H1 (cell line): Measurements from ENCODE around the gene SPPL2B. TPM values are rescaled to one million over a fixed set of nuclear protein-coding genes. Genes with fewer than 3 reads are reported as not detected.

ENCODE experiments used
- GABPA ChIP-seq: IDR thresholded peaks from 2 replicates; pipeline ENCODE4 v1.6.1; 2011; ENCODE audit warnings: mild to moderate bottlenecking, low read length, moderate library complexity, borderline replicate concordance; ENCODE audit not compliant: insufficient read depth
- RNF2 ChIP-seq: fragments of 200-900, 300-1000 bp; sonication (generic); IDR thresholded peaks from 2 replicates; pipeline ENCODE4 v1.7.1; 2016; ENCODE audit warnings: borderline replicate concordance, low read depth, mild to moderate bottlenecking, antibody characterized with exemption, low read length; ENCODE audit not compliant: poor library complexity, severe bottlenecking; ENCODE audit errors: missing control alignments
- TBP ChIP-seq: IDR thresholded peaks from 2 replicates; pipeline ENCODE4 v1.6.1; 2011; ENCODE audit warnings: low read depth, low read length, improper control_type of control experiment
- polyA plus RNA-seq, 7 experiments: library from polyadenylated mRNA; depleted of rRNA in 3 of 7; stranded (reverse) in 5 of 7; unstranded in 2 of 7; fragments of >200 nt in 5 of 7; fragments of 200-250 nt in 2 of 7; gene quantifications; 1 replicate in 5 of 7; 2 replicates in 1 of 7; 4 replicates in 1 of 7; pipeline versions ENCODE4 v1.2.1 to v1.2.3, GENCODE V29; 2011 to 2013; ENCODE audit warnings: missing spikeins in 2 of 7, mixed read lengths in 2 of 7
- total RNA-seq: library from RNA; stranded (reverse); fragmentation: NEBNext Ultra II Directional; extraction: Animal tissue kit (Norgen Biotek cat#: 25700); gene quantifications from 2 replicates; pipeline ENCODE4 v1.2.1, GENCODE V29; 2021
- TF ChIP-seq, protein P1 (sequence below): fragments of 300-600 bp; sonication (generic); IDR thresholded peaks from 2 replicates; pipeline ENCODE4 v1.7.1; 2012; ENCODE audit warnings: low read length, moderate library complexity, mild to moderate bottlenecking, inconsistent platforms; ENCODE audit not compliant: insufficient replicate concordance

Gene SPPL2B
- total and polyA plus RNA-seq, 2 of the 8 experiments (the other 6 are each of a cell fraction or from before 2014, with no cell fraction given), result 34.8 to 55.7 TPM

DNA sequence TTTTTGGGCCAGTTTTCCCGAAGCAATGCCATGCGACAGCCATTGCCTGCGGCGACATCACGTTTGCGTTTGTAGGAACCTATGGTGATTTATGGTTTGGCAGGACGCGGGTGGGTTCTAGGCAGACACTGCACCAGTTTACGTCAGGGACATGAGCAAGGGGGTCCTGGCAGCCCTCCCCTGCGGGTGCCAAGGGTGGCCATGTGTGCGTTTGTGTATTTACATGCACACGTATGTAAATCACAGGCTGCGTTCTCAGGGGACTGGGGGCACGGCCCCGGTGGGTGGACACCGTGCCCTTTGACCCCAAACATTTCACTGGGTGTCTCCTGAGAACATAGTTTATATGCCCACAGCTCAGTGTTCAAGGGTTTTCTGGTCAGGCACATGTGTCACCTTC, 22.2 kb downstream of the SPPL2B start (continued):
- TF ChIP-seq, protein P1, sequence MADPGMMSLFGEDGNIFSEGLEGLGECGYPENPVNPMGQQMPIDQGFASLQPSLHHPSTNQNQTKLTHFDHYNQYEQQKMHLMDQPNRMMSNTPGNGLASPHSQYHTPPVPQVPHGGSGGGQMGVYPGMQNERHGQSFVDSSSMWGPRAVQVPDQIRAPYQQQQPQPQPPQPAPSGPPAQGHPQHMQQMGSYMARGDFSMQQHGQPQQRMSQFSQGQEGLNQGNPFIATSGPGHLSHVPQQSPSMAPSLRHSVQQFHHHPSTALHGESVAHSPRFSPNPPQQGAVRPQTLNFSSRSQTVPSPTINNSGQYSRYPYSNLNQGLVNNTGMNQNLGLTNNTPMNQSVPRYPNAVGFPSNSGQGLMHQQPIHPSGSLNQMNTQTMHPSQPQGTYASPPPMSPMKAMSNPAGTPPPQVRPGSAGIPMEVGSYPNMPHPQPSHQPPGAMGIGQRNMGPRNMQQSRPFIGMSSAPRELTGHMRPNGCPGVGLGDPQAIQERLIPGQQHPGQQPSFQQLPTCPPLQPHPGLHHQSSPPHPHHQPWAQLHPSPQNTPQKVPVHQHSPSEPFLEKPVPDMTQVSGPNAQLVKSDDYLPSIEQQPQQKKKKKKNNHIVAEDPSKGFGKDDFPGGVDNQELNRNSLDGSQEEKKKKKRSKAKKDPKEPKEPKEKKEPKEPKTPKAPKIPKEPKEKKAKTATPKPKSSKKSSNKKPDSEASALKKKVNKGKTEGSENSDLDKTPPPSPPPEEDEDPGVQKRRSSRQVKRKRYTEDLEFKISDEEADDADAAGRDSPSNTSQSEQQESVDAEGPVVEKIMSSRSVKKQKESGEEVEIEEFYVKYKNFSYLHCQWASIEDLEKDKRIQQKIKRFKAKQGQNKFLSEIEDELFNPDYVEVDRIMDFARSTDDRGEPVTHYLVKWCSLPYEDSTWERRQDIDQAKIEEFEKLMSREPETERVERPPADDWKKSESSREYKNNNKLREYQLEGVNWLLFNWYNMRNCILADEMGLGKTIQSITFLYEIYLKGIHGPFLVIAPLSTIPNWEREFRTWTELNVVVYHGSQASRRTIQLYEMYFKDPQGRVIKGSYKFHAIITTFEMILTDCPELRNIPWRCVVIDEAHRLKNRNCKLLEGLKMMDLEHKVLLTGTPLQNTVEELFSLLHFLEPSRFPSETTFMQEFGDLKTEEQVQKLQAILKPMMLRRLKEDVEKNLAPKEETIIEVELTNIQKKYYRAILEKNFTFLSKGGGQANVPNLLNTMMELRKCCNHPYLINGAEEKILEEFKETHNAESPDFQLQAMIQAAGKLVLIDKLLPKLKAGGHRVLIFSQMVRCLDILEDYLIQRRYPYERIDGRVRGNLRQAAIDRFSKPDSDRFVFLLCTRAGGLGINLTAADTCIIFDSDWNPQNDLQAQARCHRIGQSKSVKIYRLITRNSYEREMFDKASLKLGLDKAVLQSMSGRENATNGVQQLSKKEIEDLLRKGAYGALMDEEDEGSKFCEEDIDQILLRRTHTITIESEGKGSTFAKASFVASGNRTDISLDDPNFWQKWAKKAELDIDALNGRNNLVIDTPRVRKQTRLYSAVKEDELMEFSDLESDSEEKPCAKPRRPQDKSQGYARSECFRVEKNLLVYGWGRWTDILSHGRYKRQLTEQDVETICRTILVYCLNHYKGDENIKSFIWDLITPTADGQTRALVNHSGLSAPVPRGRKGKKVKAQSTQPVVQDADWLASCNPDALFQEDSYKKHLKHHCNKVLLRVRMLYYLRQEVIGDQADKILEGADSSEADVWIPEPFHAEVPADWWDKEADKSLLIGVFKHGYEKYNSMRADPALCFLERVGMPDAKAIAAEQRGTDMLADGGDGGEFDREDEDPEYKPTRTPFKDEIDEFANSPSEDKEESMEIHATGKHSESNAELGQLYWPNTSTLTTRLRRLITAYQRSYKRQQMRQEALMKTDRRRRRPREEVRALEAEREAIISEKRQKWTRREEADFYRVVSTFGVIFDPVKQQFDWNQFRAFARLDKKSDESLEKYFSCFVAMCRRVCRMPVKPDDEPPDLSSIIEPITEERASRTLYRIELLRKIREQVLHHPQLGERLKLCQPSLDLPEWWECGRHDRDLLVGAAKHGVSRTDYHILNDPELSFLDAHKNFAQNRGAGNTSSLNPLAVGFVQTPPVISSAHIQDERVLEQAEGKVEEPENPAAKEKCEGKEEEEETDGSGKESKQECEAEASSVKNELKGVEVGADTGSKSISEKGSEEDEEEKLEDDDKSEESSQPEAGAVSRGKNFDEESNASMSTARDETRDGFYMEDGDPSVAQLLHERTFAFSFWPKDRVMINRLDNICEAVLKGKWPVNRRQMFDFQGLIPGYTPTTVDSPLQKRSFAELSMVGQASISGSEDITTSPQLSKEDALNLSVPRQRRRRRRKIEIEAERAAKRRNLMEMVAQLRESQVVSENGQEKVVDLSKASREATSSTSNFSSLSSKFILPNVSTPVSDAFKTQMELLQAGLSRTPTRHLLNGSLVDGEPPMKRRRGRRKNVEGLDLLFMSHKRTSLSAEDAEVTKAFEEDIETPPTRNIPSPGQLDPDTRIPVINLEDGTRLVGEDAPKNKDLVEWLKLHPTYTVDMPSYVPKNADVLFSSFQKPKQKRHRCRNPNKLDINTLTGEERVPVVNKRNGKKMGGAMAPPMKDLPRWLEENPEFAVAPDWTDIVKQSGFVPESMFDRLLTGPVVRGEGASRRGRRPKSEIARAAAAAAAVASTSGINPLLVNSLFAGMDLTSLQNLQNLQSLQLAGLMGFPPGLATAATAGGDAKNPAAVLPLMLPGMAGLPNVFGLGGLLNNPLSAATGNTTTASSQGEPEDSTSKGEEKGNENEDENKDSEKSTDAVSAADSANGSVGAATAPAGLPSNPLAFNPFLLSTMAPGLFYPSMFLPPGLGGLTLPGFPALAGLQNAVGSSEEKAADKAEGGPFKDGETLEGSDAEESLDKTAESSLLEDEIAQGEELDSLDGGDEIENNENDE, result no peak
- TF ChIP-seq GABPA, result no peak
- TF ChIP-seq RNF2, result no peak
- no peak for TF ChIP-seq TBP
- TF ChIP-seq, all 59 proteins: peak for 0
